ENCODE results near the gene MOK.

MOK gene

GRCh38 chr14:102316338-102316742, 11.4 kb upstream of the MOK start:
- peak overlapping the region; percentile 50 for H3K27ac ChIP-seq (ENCODE audit: low read depth, low read length)
- peak in 1 of 2 donors; percentile 47 for DNase-seq
- H3K79me1 ChIP-seq (ENCODE audit: low read length) = peaks cover 10% of the 10 kb centered on the region
- peak overlapping the region; percentile 91 for H3K4me2 ChIP-seq (ENCODE audit: low read length)
- H2BK12ac ChIP-seq (ENCODE audit: low read length) = no peak overlapping the region
- H2AFZ ChIP-seq (ENCODE audit: insufficient read depth, low read length, poor library complexity) = peak overlapping the region; percentile 64
- H3K4me1 ChIP-seq (ENCODE audit: control insufficient read depth in 1 of 2, insufficient read depth in 2 of 2, low read length in 2 of 2) = peaks cover 8 to 11% of the 10 kb centered on the region in 2 experiments
- H4K8ac ChIP-seq (ENCODE audit: low read depth, low read length) = peak overlapping the region; percentile 80
- H3K4me3 ChIP-seq (ENCODE audit: low read depth, low read length) = peak overlapping the region; percentile 69
- no peak overlapping the region for H4K91ac ChIP-seq (ENCODE audit: low read depth, low read length)
- H2AK5ac ChIP-seq (ENCODE audit: low read length) = no peak overlapping the region
- H4K12ac ChIP-seq (ENCODE audit: low read depth, low read length) = peak overlapping the region; percentile 7
- peak overlapping the region; percentile 38 for H2BK5ac ChIP-seq (ENCODE audit: low read depth, low read length, poor library complexity)
- no peaks in the 10 kb centered on the region for H3K9me3 ChIP-seq (ENCODE audit: insufficient read depth, low read depth, low read length)
- peaks cover 8% of the 10 kb centered on the region for H3K79me2 ChIP-seq (ENCODE audit: control insufficient read depth, insufficient read depth, low read length, poor library complexity)
- no peak overlapping the region for H3K18ac ChIP-seq (ENCODE audit: low read length)
- H3K27me3 ChIP-seq (ENCODE audit: insufficient read depth, low read length) = no peaks in the 10 kb centered on the region
- peaks cover 0 to 2% of the 10 kb centered on the region in 2 experiments for H3K36me3 ChIP-seq (ENCODE audit: control insufficient read depth in 1 of 2, insufficient read depth in 2 of 2, low read length in 2 of 2)
- no peak overlapping the region for H3K4ac ChIP-seq (ENCODE audit: low read depth, low read length)
- peak overlapping the region; percentile 59 for H2BK120ac ChIP-seq (ENCODE audit: insufficient read depth, low read length, poor library complexity)
- no peak overlapping the region for H3K23ac ChIP-seq (ENCODE audit: low read length)
- H3K14ac ChIP-seq (ENCODE audit: low read length) = no peak overlapping the region
- H3K9ac ChIP-seq (ENCODE audit: low read length) = no peak overlapping the region
- no CpG with 5 or more reads among the region's 10 CpGs for WGBS (ENCODE audit: extremely low coverage, insufficient coverage, insufficient read length)

- no CpG with 5 or more reads among the region's 6 CpGs for WGBS (ENCODE audit: extremely low coverage, insufficient coverage, insufficient read length)
- Histone ChIP-seq H4K91ac (ENCODE audit: low read depth, low read length) (no peak overlapping the region), H2BK12ac (ENCODE audit: low read length) (no peak overlapping the region), H3K27ac (ENCODE audit: low read depth, low read length) (no peak overlapping the region), H3K79me1 (ENCODE audit: low read length) (peaks cover 10% of the 10 kb centered on the region), H3K23ac (ENCODE audit: low read length) (no peak overlapping the region), H3K79me2 (ENCODE audit: control insufficient read depth, insufficient read depth, low read length, poor library complexity) (peaks cover 7% of the 10 kb centered on the region), H2BK5ac (ENCODE audit: low read depth, low read length, poor library complexity) (no peak overlapping the region), H2AK5ac (ENCODE audit: low read length) (no peak overlapping the region), H2BK120ac (ENCODE audit: insufficient read depth, low read length, poor library complexity) (no peak overlapping the region), H3K9me3 (ENCODE audit: insufficient read depth, low read depth, low read length) (no peaks in the 10 kb centered on the region), H3K14ac (ENCODE audit: low read length) (no peak overlapping the region), H3K9ac (ENCODE audit: low read length) (no peak overlapping the region), H3K4me1 (ENCODE audit: control insufficient read depth in 1 of 2, insufficient read depth in 2 of 2, low read length in 2 of 2) (peaks cover 6 to 9% of the 10 kb centered on the region in 2 experiments), H3K18ac (ENCODE audit: low read length) (no peak overlapping the region), H3K27me3 (ENCODE audit: insufficient read depth, low read length) (no peaks in the 10 kb centered on the region), H4K8ac (ENCODE audit: low read depth, low read length) (no peak overlapping the region), H3K4ac (ENCODE audit: low read depth, low read length) (no peak overlapping the region), H2AFZ (ENCODE audit: insufficient read depth, low read length, poor library complexity) (no peak overlapping the region), H3K4me3 (ENCODE audit: low read depth, low read length) (no peak overlapping the region), H4K12ac (ENCODE audit: low read depth, low read length) (no peak overlapping the region), H3K36me3 (ENCODE audit: control insufficient read depth in 1 of 2, insufficient read depth in 2 of 2, low read length in 2 of 2) (no peaks in the 10 kb centered on the region), H3K4me2 (ENCODE audit: low read length) (no peak overlapping the region)
- no peak for DNase-seq
Measured at GRCh38 chr14:102315121-102315520, 10.2 kb upstream of the MOK start.

- H3K27ac ChIP-seq (ENCODE audit: low read depth, low read length) = no peak overlapping the region
- no peaks in the 10 kb centered on the region for H3K27me3 ChIP-seq (ENCODE audit: insufficient read depth, low read length)
- H3K79me2 ChIP-seq (ENCODE audit: control insufficient read depth, insufficient read depth, low read length, poor library complexity) = peaks cover 2% of the 10 kb centered on the region
- H2BK120ac ChIP-seq (ENCODE audit: insufficient read depth, low read length, poor library complexity) = no peak overlapping the region
- WGBS (ENCODE audit: extremely low coverage, insufficient coverage, insufficient read length) = no CpG with 5 or more reads among the region's 52 CpGs
- no peaks in the 10 kb centered on the region for H3K9me3 ChIP-seq (ENCODE audit: insufficient read depth, low read depth, low read length)
- no peak overlapping the region for H2BK5ac ChIP-seq (ENCODE audit: low read depth, low read length, poor library complexity)
- no peak overlapping the region for H2AK5ac ChIP-seq (ENCODE audit: low read length)
- peak overlapping the region; percentile 78 for H3K4me3 ChIP-seq (ENCODE audit: low read depth, low read length)
- no peak overlapping the region for H3K4ac ChIP-seq (ENCODE audit: low read depth, low read length)
- H3K23ac ChIP-seq (ENCODE audit: low read length) = no peak overlapping the region
- peak overlapping the region; percentile 96 for H3K4me2 ChIP-seq (ENCODE audit: low read length)
- peak overlapping the region; percentile 7 for H2AFZ ChIP-seq (ENCODE audit: insufficient read depth, low read length, poor library complexity)
- no peaks in the 10 kb centered on the region for H3K36me3 ChIP-seq (ENCODE audit: control insufficient read depth in 1 of 2, insufficient read depth in 2 of 2, low read length in 2 of 2)
- no peak overlapping the region for H4K8ac ChIP-seq (ENCODE audit: low read depth, low read length)
- H3K18ac ChIP-seq (ENCODE audit: low read length) = no peak overlapping the region
- no peak overlapping the region for H2BK12ac ChIP-seq (ENCODE audit: low read length)
- H3K14ac ChIP-seq (ENCODE audit: low read length) = no peak overlapping the region
- peaks cover 6% of the 10 kb centered on the region for H3K79me1 ChIP-seq (ENCODE audit: low read length)
- no peak overlapping the region for H4K12ac ChIP-seq (ENCODE audit: low read depth, low read length)
- peak; percentile 62 to 77 for DNase-seq
- H3K4me1 ChIP-seq (ENCODE audit: control insufficient read depth in 1 of 2, insufficient read depth in 2 of 2, low read length in 2 of 2) = peaks cover 5 to 8% of the 10 kb centered on the region in 2 experiments
- no peak overlapping the region for H4K91ac ChIP-seq (ENCODE audit: low read depth, low read length)
- H3K9ac ChIP-seq (ENCODE audit: low read length) = peak overlapping the region; percentile 57
Measured at GRCh38 chr14:102314242-102315011, 9.5 kb upstream of the MOK start.

GRCh38 chr14:102303664-102304063, 1.3 kb downstream of the MOK start:
- Histone ChIP-seq H2AK5ac (ENCODE audit: low read length) (no peak overlapping the region), H2AFZ (ENCODE audit: insufficient read depth, low read length, poor library complexity) (no peak overlapping the region), H2BK120ac (ENCODE audit: insufficient read depth, low read length, poor library complexity) (no peak overlapping the region), H3K14ac (ENCODE audit: low read length) (no peak overlapping the region), H3K9me3 (ENCODE audit: insufficient read depth, low read depth, low read length) (no peaks in the 10 kb centered on the region), H4K8ac (ENCODE audit: low read depth, low read length) (no peak overlapping the region), H3K27me3 (ENCODE audit: insufficient read depth, low read length) (no peaks in the 10 kb centered on the region), H3K36me3 (ENCODE audit: control insufficient read depth in 1 of 2, insufficient read depth in 2 of 2, low read length in 2 of 2) (no peaks in the 10 kb centered on the region), H3K79me1 (ENCODE audit: low read length) (no peaks in the 10 kb centered on the region), H3K4me3 (ENCODE audit: low read depth, low read length) (no peak overlapping the region), H3K79me2 (ENCODE audit: control insufficient read depth, insufficient read depth, low read length, poor library complexity) (no peaks in the 10 kb centered on the region), H3K4me1 (ENCODE audit: control insufficient read depth in 1 of 2, insufficient read depth in 2 of 2, low read length in 2 of 2) (no peaks in the 10 kb centered on the region), H2BK12ac (ENCODE audit: low read length) (no peak overlapping the region), H3K9ac (ENCODE audit: low read length) (no peak overlapping the region), H4K91ac (ENCODE audit: low read depth, low read length) (no peak overlapping the region), H3K18ac (ENCODE audit: low read length) (no peak overlapping the region), H3K23ac (ENCODE audit: low read length) (no peak overlapping the region), H2BK5ac (ENCODE audit: low read depth, low read length, poor library complexity) (no peak overlapping the region), H3K27ac (ENCODE audit: low read depth, low read length) (no peak overlapping the region), H4K12ac (ENCODE audit: low read depth, low read length) (no peak overlapping the region), H3K4ac (ENCODE audit: low read depth, low read length) (no peak overlapping the region), H3K4me2 (ENCODE audit: low read length) (no peak overlapping the region)
- DNase-seq = no peak
- WGBS (ENCODE audit: extremely low coverage, insufficient coverage, insufficient read length) = no CpG with 5 or more reads among the region's 3 CpGs

Data from trophoblast cell (in vitro differentiated cells and primary cell).